Rectal smooth muscle tissue (tissue), 1 donor: ENCODE results near the gene EFCAB12.

Source experiments
- H3K27ac ChIP-seq: one replicate; pipeline ENCODE4 v1.7.0; 2013; ENCODE audit warnings: low read depth, low read length, inconsistent platforms
- H3K27me3 ChIP-seq: one replicate; pipeline ENCODE4 v1.7.0; 2013; ENCODE audit warnings: low read length; ENCODE audit not compliant: control insufficient read depth, insufficient read depth
- H3K36me3 ChIP-seq: one replicate; pipeline ENCODE4 v1.7.0; 2013; ENCODE audit warnings: low read length; ENCODE audit not compliant: control insufficient read depth, insufficient read depth
- H3K4me1 ChIP-seq: one replicate; pipeline ENCODE4 v1.7.0; 2013; ENCODE audit warnings: low read length; ENCODE audit not compliant: control insufficient read depth, insufficient read depth
- H3K4me3 ChIP-seq: one replicate; pipeline ENCODE4 v1.7.0; 2013; ENCODE audit warnings: low read length
- H3K9ac ChIP-seq: one replicate; pipeline ENCODE4 v1.7.0; 2013; ENCODE audit warnings: low read length

The EFCAB12 gene

GRCh38 chr3:129352045-129352444 lies 76.4 kb downstream of the EFCAB12 start:
- Histone ChIP-seq H3K4me1 (no peaks in the 10 kb centered on the region), H3K36me3 (no peaks in the 10 kb centered on the region), H3K9ac (no peak overlapping the region), H3K4me3 (no peak overlapping the region), H3K27me3 (no peaks in the 10 kb centered on the region), H3K27ac (no peak overlapping the region)
